Stimulated activated effector memory CD8-positive, alpha-beta T cell treated with anti-CD3 and anti-CD28 coated beads, Interleukin-12 subunit alpha, Interleukin-12 subunit beta, amount 100 ng/mL, for 72 hours (primary cell): ENCODE results near the gene MYO1E.

Experiments
- ATAC-seq: fragments of 150-1000 bp; cut with Tn5 transposase; 2 replicates; pipeline ENCODE4 v1.10.0; 2021
- DNase-seq, 2 donors: peaks; one replicate each; pipeline ENCODE4 v3.0.0; 2021 to 2022; ENCODE audit warnings: low spot score in 2 of 2
- H3K27ac Mint-ChIP-seq: one replicate; pipeline ENCODE4 v1.8.0; 2022; ENCODE audit warnings: mild to moderate bottlenecking, mixed read lengths
- H3K36me3 Mint-ChIP-seq: one replicate; pipeline ENCODE4 v1.8.0; 2022; ENCODE audit warnings: mild to moderate bottlenecking, mixed read lengths
- H3K4me1 Mint-ChIP-seq: one replicate; pipeline ENCODE4 v1.8.0; 2022; ENCODE audit warnings: mixed read lengths
- H3K4me3 Mint-ChIP-seq: one replicate; pipeline ENCODE4 v1.8.0; 2022; ENCODE audit warnings: mild to moderate bottlenecking, mixed read lengths
- H3K9me3 Mint-ChIP-seq: one replicate; pipeline ENCODE4 v1.8.0; 2022; ENCODE audit warnings: mixed read lengths

The MYO1E gene

DNA sequence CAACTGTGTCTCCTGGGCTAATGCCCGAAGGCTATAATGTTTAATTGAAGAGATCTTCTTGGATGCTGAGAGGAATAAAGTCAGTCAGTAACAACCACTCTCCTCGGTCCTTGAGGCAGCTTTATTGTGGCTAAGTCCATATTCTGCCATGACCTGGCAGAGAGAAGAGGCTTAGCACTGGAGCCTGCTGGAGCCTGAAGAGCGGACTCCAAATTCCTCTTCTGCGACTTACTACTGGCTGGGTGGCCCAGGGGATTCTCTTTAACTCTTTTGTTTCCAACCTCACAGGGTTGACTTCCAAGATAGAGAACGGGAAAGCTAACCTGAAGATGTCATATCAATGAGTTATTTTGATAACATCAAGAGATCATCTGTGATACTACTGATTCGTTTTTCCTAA, 71.1 kb downstream of the MYO1E start:
- Mint-ChIP-seq H3K4me3 (no peak overlapping the region), H3K9me3 (no peaks in the 10 kb centered on the region), H3K36me3 (no peaks in the 10 kb centered on the region), H3K4me1 (peaks cover 42% of the 10 kb centered on the region), H3K27ac (no peak overlapping the region)
- ATAC-seq = no peak
- DNase-seq = no peak

GRCh38 chr15:59300618-59301139, 72.0 kb downstream of the MYO1E start:
- peaks cover 48% of the 10 kb centered on the region for H3K4me1 Mint-ChIP-seq
- H3K36me3 Mint-ChIP-seq = no peaks in the 10 kb centered on the region
- H3K27ac Mint-ChIP-seq = peak overlapping the region; percentile 72
- no peak for ATAC-seq
- peak overlapping the region; percentile 63 for H3K4me3 Mint-ChIP-seq
- no peaks in the 10 kb centered on the region for H3K9me3 Mint-ChIP-seq
- no peak for DNase-seq

GRCh38 chr15:59299929-59300617, 72.6 kb downstream of the MYO1E start:
- DNase-seq = peak; percentile 47 to 77
- H3K4me1 Mint-ChIP-seq = peaks cover 43% of the 10 kb centered on the region
- peak overlapping the region; percentile 72 for H3K27ac Mint-ChIP-seq

GRCh38 chr15:59298854-59299250, 73.8 kb downstream of the MYO1E start:
- Mint-ChIP-seq H3K9me3 (no peaks in the 10 kb centered on the region), H3K27ac (peak overlapping the region; percentile 32), H3K4me3 (peak overlapping the region; percentile 30), H3K36me3 (no peaks in the 10 kb centered on the region), H3K4me1 (peaks cover 43% of the 10 kb centered on the region)
- ATAC-seq = no peak
- no peak for DNase-seq

More at GRCh38 chr15:59299929-59300617, 72.6 kb downstream of the MYO1E start:
- Mint-ChIP-seq H3K9me3 (no peaks in the 10 kb centered on the region), H3K4me3 (peak overlapping the region; percentile 63), H3K36me3 (no peaks in the 10 kb centered on the region)
- ATAC-seq = peak; percentile 93

DNA sequence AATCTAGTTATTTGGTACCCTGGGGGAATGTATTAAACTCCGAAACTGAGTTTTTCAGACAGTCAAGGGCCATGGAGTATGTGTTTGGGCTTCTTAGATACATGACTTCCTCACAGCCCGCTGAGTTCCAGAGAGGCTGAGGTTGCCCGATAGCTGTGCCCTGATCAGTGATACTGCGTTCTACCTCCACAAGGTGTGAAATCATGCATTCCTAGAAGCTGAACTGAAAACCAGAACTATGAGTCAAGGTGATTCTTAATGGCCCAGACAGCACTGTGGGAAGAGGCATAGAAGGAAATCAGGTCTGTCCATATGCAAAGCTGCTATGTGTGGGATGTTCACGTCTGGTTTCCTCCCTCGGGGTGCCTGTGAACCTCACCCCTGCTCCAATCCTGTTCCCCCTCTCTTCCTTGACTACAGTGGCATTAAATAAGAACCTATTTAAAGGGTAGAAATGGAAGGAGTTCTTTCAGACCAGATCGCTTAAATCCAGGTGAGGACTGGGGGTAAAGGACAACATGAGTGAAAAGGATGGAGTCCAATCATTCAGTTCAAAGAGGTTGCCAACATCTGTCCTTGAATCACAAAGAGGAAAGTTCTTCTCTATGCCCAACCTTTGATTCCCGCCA, 74.3 kb downstream of the MYO1E start:
- Mint-ChIP-seq H3K4me3 (peak overlapping the region; percentile 30), H3K9me3 (no peaks in the 10 kb centered on the region), H3K4me1 (peaks cover 43% of the 10 kb centered on the region), H3K27ac (peak overlapping the region; percentile 32), H3K36me3 (no peaks in the 10 kb centered on the region)
- DNase-seq = peak in 1 of 2 donors; percentile 56
- ATAC-seq = peak; percentile 91

GRCh38 chr15:59296181-59296617, 76.5 kb downstream of the MYO1E start:
- no peak for DNase-seq
- ATAC-seq = no peak
- Mint-ChIP-seq H3K36me3 (no peaks in the 10 kb centered on the region), H3K4me3 (no peak overlapping the region), H3K9me3 (no peaks in the 10 kb centered on the region), H3K4me1 (peaks cover 36% of the 10 kb centered on the region), H3K27ac (no peak overlapping the region)

GRCh38 chr15:59295261-59296001, 77.2 kb downstream of the MYO1E start:
- H3K36me3 Mint-ChIP-seq = no peaks in the 10 kb centered on the region
- ATAC-seq (no peak), DNase-seq (no peak)
- H3K4me3 Mint-ChIP-seq = no peak overlapping the region
- no peaks in the 10 kb centered on the region for H3K9me3 Mint-ChIP-seq
- H3K4me1 Mint-ChIP-seq = peaks cover 32% of the 10 kb centered on the region
- no peak overlapping the region for H3K27ac Mint-ChIP-seq

GRCh38 chr15:59294574-59295260, 78.0 kb downstream of the MYO1E start:
- Mint-ChIP-seq H3K4me1 (peaks cover 25% of the 10 kb centered on the region), H3K9me3 (no peaks in the 10 kb centered on the region), H3K36me3 (no peaks in the 10 kb centered on the region), H3K27ac (no peak overlapping the region), H3K4me3 (no peak overlapping the region)
- ATAC-seq (no peak), DNase-seq (no peak)

GRCh38 chr15:59292442-59293151, 80.1 kb downstream of the MYO1E start:
- Mint-ChIP-seq H3K4me3 (no peak overlapping the region), H3K9me3 (no peaks in the 10 kb centered on the region), H3K27ac (no peak overlapping the region), H3K4me1 (peaks cover 9% of the 10 kb centered on the region), H3K36me3 (no peaks in the 10 kb centered on the region)
- no peak for DNase-seq
- no peak for ATAC-seq

GRCh38 chr15:59291213-59291549, 81.5 kb downstream of the MYO1E start:
- Mint-ChIP-seq H3K36me3 (no peaks in the 10 kb centered on the region), H3K4me1 (peaks cover 5% of the 10 kb centered on the region), H3K4me3 (no peak overlapping the region), H3K9me3 (no peaks in the 10 kb centered on the region), H3K27ac (no peak overlapping the region)
- ATAC-seq (no peak), DNase-seq (no peak)

GRCh38 chr15:59290295-59291212, 82.1 kb downstream of the MYO1E start:
- Mint-ChIP-seq H3K4me1 (no peaks in the 10 kb centered on the region), H3K36me3 (no peaks in the 10 kb centered on the region), H3K27ac (no peak overlapping the region), H3K4me3 (no peak overlapping the region), H3K9me3 (no peaks in the 10 kb centered on the region)
- no peak for ATAC-seq
- no peak for DNase-seq

- ATAC-seq (no peak), DNase-seq (no peak)
- no peak overlapping the region for H3K27ac Mint-ChIP-seq
- no peaks in the 10 kb centered on the region for H3K9me3 Mint-ChIP-seq
- H3K36me3 Mint-ChIP-seq = no peaks in the 10 kb centered on the region
- H3K4me1 Mint-ChIP-seq = no peaks in the 10 kb centered on the region
- no peak overlapping the region for H3K4me3 Mint-ChIP-seq
Measured at GRCh38 chr15:59289574-59289973, 83.1 kb downstream of the MYO1E start.

DNA sequence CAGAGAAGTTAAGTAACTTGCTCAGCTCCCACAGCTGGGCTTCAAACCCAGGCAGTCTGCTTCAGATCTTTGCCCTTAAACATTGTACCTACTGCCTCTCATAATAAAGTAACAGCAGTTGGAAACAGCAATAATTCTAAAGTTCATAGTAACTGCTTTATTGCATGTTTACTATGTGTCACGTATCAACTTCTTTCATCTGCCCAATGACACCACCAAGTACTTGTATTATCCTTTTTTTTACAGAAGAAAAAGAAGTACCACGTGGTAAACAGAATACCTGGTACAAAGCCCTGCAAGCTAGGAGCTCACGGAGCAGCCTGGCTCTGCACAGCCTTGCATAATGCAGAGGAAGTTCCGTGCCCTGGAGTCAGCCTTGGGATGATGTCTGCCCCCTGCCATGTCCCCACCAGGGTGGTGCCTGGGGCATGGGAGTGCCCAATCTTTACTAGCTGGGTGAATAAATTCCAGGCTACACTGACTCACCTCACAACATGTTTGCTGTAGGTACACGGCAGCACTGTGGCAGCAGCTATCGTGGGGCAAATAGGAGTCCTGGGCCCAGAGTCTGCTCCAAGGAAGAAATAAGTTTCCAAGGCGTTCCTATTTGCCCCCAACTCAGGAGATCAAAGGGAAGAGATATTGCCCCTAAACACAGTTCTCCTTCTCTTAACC, 88.8 kb downstream of the MYO1E start:
- DNase-seq (no peak), ATAC-seq (no peak)
- Mint-ChIP-seq H3K27ac (no peak overlapping the region), H3K4me1 (no peaks in the 10 kb centered on the region), H3K36me3 (no peaks in the 10 kb centered on the region), H3K4me3 (no peak overlapping the region), H3K9me3 (no peaks in the 10 kb centered on the region)
